Measurements from ENCODE around the gene GABBR2.

GRCh38 chr9:98488571-98489312, 220.0 kb downstream of the GABBR2 start:
- TF ChIP-seq CTCF (IDR thresholded peaks at IDR 0.05) (peak; percentile 13; the same call in 1 of the 2 replicates), POLR2AphosphoS5 (IDR thresholded peaks at IDR 0.05; ENCODE audit: low read depth, low read length) (no peak), SIN3A (IDR thresholded peaks at IDR 0.05; ENCODE audit: borderline replicate concordance, insufficient read depth, low read depth, low read length) (no peak), REST (IDR thresholded peaks at IDR 0.05; ENCODE audit: insufficient read depth in 1 of 2, low read depth in 2 of 2, low read length in 1 of 2) (no peak)
